KOPT-K1 (cell line): ENCODE measurements around the gene CEP78.
"Not testable (repeated sequence)": the region's sequence is repeated elsewhere in the genome, so short reads cannot be mapped to it uniquely, and the experiment has no call there.

Experiments
- H3K27ac ChIP-seq: fragments of 200-600 bp; sonication (generic); 2 replicates; pipeline ENCODE4 v1.5.1; 2016; ENCODE audit warnings: antibody characterized with exemption, mild to moderate bottlenecking, low read depth, low read length; ENCODE audit not compliant: poor library complexity, severe bottlenecking
- H3K36me3 ChIP-seq: fragments of 200-600 bp; sonication (generic); 2 replicates; pipeline ENCODE4 v1.5.1; 2017; ENCODE audit warnings: antibody characterized with exemption, mild to moderate bottlenecking, low read length, moderate library complexity; ENCODE audit not compliant: insufficient read depth
- H3K9me3 ChIP-seq: fragments of 200-600 bp; sonication (generic); 2 replicates; pipeline ENCODE4 v1.5.1; 2017; ENCODE audit warnings: antibody characterized with exemption, low read length, mild to moderate bottlenecking; ENCODE audit not compliant: insufficient read depth, poor library complexity, severe bottlenecking

Gene CEP78

GRCh38 chr9:78252616-78253015 lies 16.7 kb downstream of the CEP78 start:
- Histone ChIP-seq H3K36me3 (peaks cover 97% of the 10 kb centered on the region), H3K9me3 (no peaks in the 10 kb centered on the region), H3K27ac (no peak overlapping the region)

- no peaks in the 10 kb centered on the region for H3K9me3 ChIP-seq
- no peak overlapping the region for H3K27ac ChIP-seq
- H3K36me3 ChIP-seq: peaks cover 97% of the 10 kb centered on the region
These were observed 17.4 kb downstream of the CEP78 start for GRCh38 chr9:78253285-78253684.

GRCh38 chr9:78261403-78262001 lies 25.6 kb downstream of the CEP78 start:
- peaks cover 78% of the 10 kb centered on the region for H3K36me3 ChIP-seq
- H3K9me3 ChIP-seq: no peaks in the 10 kb centered on the region
- H3K27ac ChIP-seq: no peak overlapping the region

GRCh38 chr9:78262655-78263054 lies 26.8 kb downstream of the CEP78 start:
- H3K9me3 ChIP-seq: no peaks in the 10 kb centered on the region
- H3K36me3 ChIP-seq: peaks cover 78% of the 10 kb centered on the region
- no peak overlapping the region for H3K27ac ChIP-seq

- H3K27ac ChIP-seq: no peak overlapping the region
- no peaks in the 10 kb centered on the region for H3K9me3 ChIP-seq
- peaks cover 90% of the 10 kb centered on the region for H3K36me3 ChIP-seq
These were observed 32.0 kb downstream of the CEP78 start for GRCh38 chr9:78267889-78268288.

GRCh38 chr9:78269784-78270183 lies 33.9 kb downstream of the CEP78 start:
- no peak overlapping the region for H3K27ac ChIP-seq
- peaks cover 85% of the 10 kb centered on the region for H3K36me3 ChIP-seq

GRCh38 chr9:78272307-78272706 lies 36.4 kb downstream of the CEP78 start:
- Histone ChIP-seq H3K27ac (no peak overlapping the region), H3K36me3 (peaks cover 60% of the 10 kb centered on the region), H3K9me3 (no peaks in the 10 kb centered on the region)

More at GRCh38 chr9:78269784-78270183, 33.9 kb downstream of the CEP78 start:
- no peaks in the 10 kb centered on the region for H3K9me3 ChIP-seq

GRCh38 chr9:78273761-78274160 lies 37.9 kb downstream of the CEP78 start:
- Histone ChIP-seq H3K9me3 (no peaks in the 10 kb centered on the region), H3K36me3 (peaks cover 46% of the 10 kb centered on the region), H3K27ac (no peak overlapping the region)

GRCh38 chr9:78278177-78278777 lies 42.4 kb downstream of the CEP78 start:
- H3K27ac ChIP-seq: no peak overlapping the region
- peaks cover 7% of the 10 kb centered on the region; the same call in 1 of the 2 replicates for H3K36me3 ChIP-seq

GRCh38 chr9:78278801-78279200 lies 42.9 kb downstream of the CEP78 start:
- Histone ChIP-seq H3K9me3 (no peaks in the 10 kb centered on the region), H3K36me3 (peaks cover 4% of the 10 kb centered on the region; the same call in 1 of the 2 replicates), H3K27ac (no peak overlapping the region)

More at GRCh38 chr9:78278177-78278777, 42.4 kb downstream of the CEP78 start:
- H3K9me3 ChIP-seq: no peaks in the 10 kb centered on the region

- no peaks in the 10 kb centered on the region for H3K9me3 ChIP-seq
- H3K36me3 ChIP-seq: no peaks in the 10 kb centered on the region
- no peak overlapping the region for H3K27ac ChIP-seq
These were observed 45.2 kb downstream of the CEP78 start for GRCh38 chr9:78280982-78281668.

- H3K9me3 ChIP-seq, H3K36me3 ChIP-seq, H3K27ac ChIP-seq: not testable (repeated sequence)
These were observed 48.3 kb downstream of the CEP78 start for GRCh38 chr9:78284181-78284580.

- Histone ChIP-seq H3K36me3 (no peaks in the 10 kb centered on the region), H3K9me3 (no peaks in the 10 kb centered on the region), H3K27ac (no peak overlapping the region)
These were observed 50.2 kb downstream of the CEP78 start for GRCh38 chr9:78286125-78286524.

GRCh38 chr9:78286946-78287388 lies 51.1 kb downstream of the CEP78 start:
- Histone ChIP-seq H3K27ac (no peak overlapping the region), H3K36me3 (no peaks in the 10 kb centered on the region), H3K9me3 (no peaks in the 10 kb centered on the region)

- H3K36me3 ChIP-seq: no peaks in the 10 kb centered on the region
- no peak overlapping the region for H3K27ac ChIP-seq
- no peaks in the 10 kb centered on the region for H3K9me3 ChIP-seq
These were observed 52.5 kb downstream of the CEP78 start for GRCh38 chr9:78288214-78288892.
